ENCODE data around the gene HOXB4. TPM values are rescaled to one million over a fixed set of nuclear protein-coding genes. Genes with fewer than 3 reads are reported as not detected.

Gene HOXB4
- total RNA-seq, 1 experiment from 2014 or later = 0.21 TPM

GRCh38 chr17:48589060-48589830 lies 11.1 kb upstream of the HOXB4 start:
- Mint-ChIP-seq H3K4me3 (ENCODE audit: unreplicated experiment) (no peak overlapping the region), H3K4me1 (ENCODE audit: insufficient read depth, unreplicated experiment) (peaks cover 14% of the 10 kb centered on the region), H3K9me3 (ENCODE audit: unreplicated experiment) (no peaks in the 10 kb centered on the region), H3K36me3 (ENCODE audit: insufficient read depth, unreplicated experiment) (no peaks in the 10 kb centered on the region), H3K27ac (ENCODE audit: low read depth, unreplicated experiment) (no peak overlapping the region), H3K27me3 (ENCODE audit: insufficient read depth, unreplicated experiment) (peaks cover 28% of the 10 kb centered on the region)
- BruUV-seq (replicated peaks) = no TSS peak
- no peak for DNase-seq (ENCODE audit: unreplicated experiment)
- ChIA-PET CTCF (interaction anchor here (0.7 to 1.6 kb wide), 6 partner anchors 47 to 326 kb away, joined by 3 to 6 read pairs (median 4); no protein-coding TSS in a partner anchor), POLR2A (no interaction called here)
- TF ChIP-seq CTCF (IDR thresholded peaks at IDR 0.05; ENCODE audit: unreplicated experiment) = no peak
- intact Hi-C loops (cut with micrococcal nuclease) = no loop called here

GRCh38 chr17:48588528-48588927 lies 10.4 kb upstream of the HOXB4 start:
- Mint-ChIP-seq H3K4me1 (ENCODE audit: insufficient read depth, unreplicated experiment) (peaks cover 14% of the 10 kb centered on the region), H3K4me3 (ENCODE audit: unreplicated experiment) (no peak overlapping the region), H3K27ac (ENCODE audit: low read depth, unreplicated experiment) (no peak overlapping the region), H3K27me3 (ENCODE audit: insufficient read depth, unreplicated experiment) (peaks cover 28% of the 10 kb centered on the region), H3K9me3 (ENCODE audit: unreplicated experiment) (no peaks in the 10 kb centered on the region), H3K36me3 (ENCODE audit: insufficient read depth, unreplicated experiment) (no peaks in the 10 kb centered on the region)
- no TSS peak for BruUV-seq (replicated peaks)
- TF ChIP-seq CTCF (IDR thresholded peaks at IDR 0.05; ENCODE audit: unreplicated experiment) = no peak
- CTCF ChIA-PET = interaction anchor here (0.6 to 1.3 kb wide), 5 partner anchors 8 to 325 kb away, joined by 3 to 5 read pairs (median 3); no protein-coding TSS in a partner anchor
- intact Hi-C loops (cut with micrococcal nuclease) = no loop called here
- DNase-seq (ENCODE audit: unreplicated experiment) = no peak
- POLR2A ChIA-PET = interaction anchor here (0.9 kb wide), 1 partner anchor 312 kb away, joined by 5 read pairs; no protein-coding TSS in a partner anchor

- no TSS peak for BruUV-seq (replicated peaks)
- ChIA-PET POLR2A (interaction anchor here (0.9 kb wide), 2 partner anchors 226 to 311 kb away, joined by 3 to 5 read pairs; no protein-coding TSS in a partner anchor), CTCF (interaction anchor here (0.7 to 1.3 kb wide), 8 partner anchors 9 to 328 kb away, joined by 3 to 4 read pairs (median 3); no protein-coding TSS in a partner anchor)
- TF ChIP-seq CTCF (IDR thresholded peaks at IDR 0.05; ENCODE audit: unreplicated experiment) = no peak
- intact Hi-C loops (cut with micrococcal nuclease) = no loop called here
- Mint-ChIP-seq H3K27ac (ENCODE audit: low read depth, unreplicated experiment) (no peak overlapping the region), H3K27me3 (ENCODE audit: insufficient read depth, unreplicated experiment) (peaks cover 28% of the 10 kb centered on the region), H3K4me1 (ENCODE audit: insufficient read depth, unreplicated experiment) (peaks cover 14% of the 10 kb centered on the region), H3K36me3 (ENCODE audit: insufficient read depth, unreplicated experiment) (no peaks in the 10 kb centered on the region), H3K4me3 (ENCODE audit: unreplicated experiment) (no peak overlapping the region), H3K9me3 (ENCODE audit: unreplicated experiment) (no peaks in the 10 kb centered on the region)
- DNase-seq (ENCODE audit: unreplicated experiment) = no peak
Measured at GRCh38 chr17:48588074-48588415, 9.9 kb upstream of the HOXB4 start.

- H3K36me3 Mint-ChIP-seq (ENCODE audit: insufficient read depth, unreplicated experiment) = no peaks in the 10 kb centered on the region
Measured at GRCh38 chr17:48587276-48588073, 9.3 kb upstream of the HOXB4 start.

More at GRCh38 chr17:48587276-48588073, 9.3 kb upstream of the HOXB4 start:
- ChIA-PET CTCF (interaction anchor here (0.7 to 1.3 kb wide), 9 partner anchors 9 to 371 kb away, joined by 3 to 6 read pairs (median 3); no protein-coding TSS in a partner anchor), POLR2A (interaction anchor here (0.6 to 0.9 kb wide), 4 partner anchors 72 to 311 kb away, joined by 3 to 5 read pairs (median 3); no protein-coding TSS in a partner anchor)
- Mint-ChIP-seq H3K4me3 (ENCODE audit: unreplicated experiment) (no peak overlapping the region), H3K27me3 (ENCODE audit: insufficient read depth, unreplicated experiment) (peaks cover 28% of the 10 kb centered on the region), H3K27ac (ENCODE audit: low read depth, unreplicated experiment) (no peak overlapping the region), H3K4me1 (ENCODE audit: insufficient read depth, unreplicated experiment) (peaks cover 14% of the 10 kb centered on the region), H3K9me3 (ENCODE audit: unreplicated experiment) (no peaks in the 10 kb centered on the region)
- intact Hi-C loops (cut with micrococcal nuclease) = no loop called here
- no TSS peak for BruUV-seq (replicated peaks)
- TF ChIP-seq CTCF (IDR thresholded peaks at IDR 0.05; ENCODE audit: unreplicated experiment) = no peak
- DNase-seq (ENCODE audit: unreplicated experiment) = no peak
